Osteocyte (in vitro differentiated cells): ENCODE measurements around the gene ACTR2. TPM values are rescaled to one million over a fixed set of nuclear protein-coding genes. Genes with fewer than 3 reads are reported as not detected.
A peak's percentile ranks its signal among the peaks of the same experiment; 100 is the strongest.

Experiments
- DNase-seq: peaks from one replicate; pipeline ENCODE4 v3.0.0; 2021; ENCODE audit warnings: mixed read lengths; ENCODE audit not compliant: unreplicated experiment; ENCODE audit errors: extremely low spot score
- H3K27ac Mint-ChIP-seq: one replicate; pipeline ENCODE4 v1.8.0; 2021; ENCODE audit warnings: mild to moderate bottlenecking, mixed read lengths; ENCODE audit not compliant: unreplicated experiment
- H3K27me3 Mint-ChIP-seq: one replicate; pipeline ENCODE4 v1.8.0; 2021; ENCODE audit warnings: mixed read lengths; ENCODE audit not compliant: unreplicated experiment
- H3K36me3 Mint-ChIP-seq: one replicate; pipeline ENCODE4 v1.8.0; 2021; ENCODE audit warnings: mixed read lengths; ENCODE audit not compliant: unreplicated experiment
- H3K4me1 Mint-ChIP-seq: one replicate; pipeline ENCODE4 v1.8.0; 2021; ENCODE audit warnings: mixed read lengths; ENCODE audit not compliant: unreplicated experiment
- H3K4me3 Mint-ChIP-seq: one replicate; pipeline ENCODE4 v1.8.0; 2021; ENCODE audit warnings: mild to moderate bottlenecking, moderate library complexity, mixed read lengths; ENCODE audit not compliant: unreplicated experiment
- H3K9me3 Mint-ChIP-seq: one replicate; pipeline ENCODE4 v1.8.0; 2021; ENCODE audit warnings: mixed read lengths; ENCODE audit not compliant: unreplicated experiment
- CTCF ChIP-seq: fragments of 200-600 bp; sonication (generic); IDR thresholded peaks from 2 replicates; pipeline ENCODE4 v1.5.0; 2021; ENCODE audit warnings: antibody characterized with exemption, mild to moderate bottlenecking, moderate library complexity
- total RNA-seq: library from RNA; stranded (reverse); gene quantifications from 2 replicates; pipeline ENCODE4 v1.2.1, GENCODE V29; 2021

Gene ACTR2
- total RNA-seq, 1 donor from 2014 or later = 277 TPM

DNA sequence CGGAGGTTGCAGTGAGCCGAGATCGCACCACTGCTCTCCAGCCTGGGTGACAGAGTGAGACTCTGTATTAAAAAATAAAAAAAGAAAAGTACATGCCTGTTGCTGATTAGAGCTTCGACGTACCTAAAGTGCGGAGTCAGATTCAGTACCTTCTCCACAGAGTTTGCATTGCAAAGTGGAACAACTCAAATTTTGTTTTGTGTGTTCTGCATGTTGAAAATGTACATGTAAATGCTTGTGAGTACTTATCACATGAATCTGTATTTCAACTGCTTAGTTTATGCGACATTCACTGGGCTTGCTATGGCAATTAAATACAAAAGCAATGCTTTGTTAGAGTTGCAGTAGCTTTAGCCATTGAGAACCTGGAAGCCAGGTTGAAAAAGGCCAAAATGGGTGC lies 36.4 kb downstream of the ACTR2 start:
- no peak overlapping the region for H3K27ac Mint-ChIP-seq
- H3K4me3 Mint-ChIP-seq = no peak overlapping the region
- no peak for TF ChIP-seq CTCF
- H3K36me3 Mint-ChIP-seq = peaks cover 35% of the 10 kb centered on the region
- no peaks in the 10 kb centered on the region for H3K9me3 Mint-ChIP-seq
- peaks cover 34% of the 10 kb centered on the region for H3K4me1 Mint-ChIP-seq
- no peaks in the 10 kb centered on the region for H3K27me3 Mint-ChIP-seq
- DNase-seq = no peak

GRCh38 chr2:65264821-65265670 lies 37.4 kb downstream of the ACTR2 start:
- Mint-ChIP-seq H3K27ac (no peak overlapping the region), H3K9me3 (no peaks in the 10 kb centered on the region)
- no peak for DNase-seq

GRCh38 chr2:65265671-65266045 lies 38.0 kb downstream of the ACTR2 start:
- Mint-ChIP-seq H3K27me3 (no peaks in the 10 kb centered on the region), H3K27ac (no peak overlapping the region), H3K4me1 (peaks cover 37% of the 10 kb centered on the region), H3K9me3 (no peaks in the 10 kb centered on the region), H3K4me3 (no peak overlapping the region), H3K36me3 (peaks cover 43% of the 10 kb centered on the region)
- no peak for TF ChIP-seq CTCF
- DNase-seq = no peak

More at GRCh38 chr2:65264821-65265670, 37.4 kb downstream of the ACTR2 start:
- peaks cover 41% of the 10 kb centered on the region for H3K36me3 Mint-ChIP-seq
- H3K4me1 Mint-ChIP-seq = peaks cover 39% of the 10 kb centered on the region
- peak; percentile 83 for TF ChIP-seq CTCF
- no peak overlapping the region for H3K4me3 Mint-ChIP-seq
- H3K27me3 Mint-ChIP-seq = no peaks in the 10 kb centered on the region

- H3K27ac Mint-ChIP-seq = no peak overlapping the region
- H3K36me3 Mint-ChIP-seq = peaks cover 41% of the 10 kb centered on the region
- peaks cover 27% of the 10 kb centered on the region for H3K4me1 Mint-ChIP-seq
- no peaks in the 10 kb centered on the region for H3K27me3 Mint-ChIP-seq
- no peak overlapping the region for H3K4me3 Mint-ChIP-seq
- DNase-seq = no peak
- no peak for TF ChIP-seq CTCF
- no peaks in the 10 kb centered on the region for H3K9me3 Mint-ChIP-seq
These were observed 39.4 kb downstream of the ACTR2 start for GRCh38 chr2:65267008-65267407.

GRCh38 chr2:65268957-65269356 lies 41.3 kb downstream of the ACTR2 start:
- Mint-ChIP-seq H3K4me1 (peaks cover 23% of the 10 kb centered on the region), H3K27me3 (no peaks in the 10 kb centered on the region), H3K4me3 (no peak overlapping the region), H3K27ac (peak overlapping the region; percentile 72), H3K9me3 (no peaks in the 10 kb centered on the region), H3K36me3 (peaks cover 54% of the 10 kb centered on the region)
- no peak for TF ChIP-seq CTCF
- DNase-seq = no peak
